ENCODE measurements around the gene YWHAE.
A peak's percentile ranks its signal among the peaks of the same experiment; 100 is the strongest.

Gene YWHAE

DNA sequence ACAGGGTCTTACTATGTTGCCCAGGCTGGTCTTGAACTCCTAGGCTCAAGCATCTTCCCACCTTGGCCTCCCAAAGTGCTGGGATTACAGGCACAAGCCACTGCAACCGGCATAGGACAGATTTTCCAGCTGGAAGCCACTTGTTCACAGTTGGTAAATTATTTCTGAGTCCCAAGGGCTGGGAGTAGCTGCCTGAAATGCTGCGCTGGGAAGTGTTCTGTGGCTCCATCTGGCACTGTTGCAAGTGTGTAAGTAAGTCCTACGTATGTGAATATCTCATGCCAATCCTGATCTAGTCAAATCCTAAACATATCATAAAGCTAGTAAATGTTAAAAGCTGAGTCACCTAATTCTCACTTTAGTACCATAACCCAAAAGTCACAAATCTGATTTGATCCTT, 48.1 kb downstream of the YWHAE start:
- POLR2A ChIA-PET (ENCODE audit: low non-redundant PET) = no interaction called here

DNA sequence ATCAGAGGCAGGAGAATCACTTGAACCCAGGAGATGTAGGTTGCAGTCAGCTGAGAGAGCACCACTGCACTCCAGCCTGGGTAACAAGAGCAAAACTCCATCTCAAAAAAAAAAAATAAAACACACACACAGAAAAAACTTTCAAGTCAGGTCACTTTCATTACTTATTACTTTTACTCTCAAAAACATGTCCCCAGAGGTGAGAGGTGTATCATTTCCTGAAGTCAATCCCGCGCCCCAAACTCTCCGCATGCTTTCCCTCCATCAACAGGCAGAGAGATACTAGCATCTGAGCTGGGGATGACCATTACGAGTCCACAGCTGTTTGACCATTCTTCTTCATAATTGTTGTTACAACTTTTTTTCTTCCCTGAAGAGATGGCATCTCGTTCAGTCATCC, 48.7 kb downstream of the YWHAE start:
- TF ChIP-seq, protein P1, sequence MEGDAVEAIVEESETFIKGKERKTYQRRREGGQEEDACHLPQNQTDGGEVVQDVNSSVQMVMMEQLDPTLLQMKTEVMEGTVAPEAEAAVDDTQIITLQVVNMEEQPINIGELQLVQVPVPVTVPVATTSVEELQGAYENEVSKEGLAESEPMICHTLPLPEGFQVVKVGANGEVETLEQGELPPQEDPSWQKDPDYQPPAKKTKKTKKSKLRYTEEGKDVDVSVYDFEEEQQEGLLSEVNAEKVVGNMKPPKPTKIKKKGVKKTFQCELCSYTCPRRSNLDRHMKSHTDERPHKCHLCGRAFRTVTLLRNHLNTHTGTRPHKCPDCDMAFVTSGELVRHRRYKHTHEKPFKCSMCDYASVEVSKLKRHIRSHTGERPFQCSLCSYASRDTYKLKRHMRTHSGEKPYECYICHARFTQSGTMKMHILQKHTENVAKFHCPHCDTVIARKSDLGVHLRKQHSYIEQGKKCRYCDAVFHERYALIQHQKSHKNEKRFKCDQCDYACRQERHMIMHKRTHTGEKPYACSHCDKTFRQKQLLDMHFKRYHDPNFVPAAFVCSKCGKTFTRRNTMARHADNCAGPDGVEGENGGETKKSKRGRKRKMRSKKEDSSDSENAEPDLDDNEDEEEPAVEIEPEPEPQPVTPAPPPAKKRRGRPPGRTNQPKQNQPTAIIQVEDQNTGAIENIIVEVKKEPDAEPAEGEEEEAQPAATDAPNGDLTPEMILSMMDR (conservative IDR thresholded peaks at IDR 0.05; ENCODE audit: low read depth) = no peak
- DNase-seq (ENCODE audit: low spot score) = no peak
- peak overlapping the region; percentile 10; the same call in 1 of the 2 replicates for H3K27ac ChIP-seq
- POLR2A ChIA-PET (ENCODE audit: low non-redundant PET) = no interaction called here
- CTCF ChIA-PET = interaction anchor here (0.9 kb wide), 1 partner anchor 29 kb away, joined by 3 read pairs; no protein-coding TSS in a partner anchor

More for the DNA sequence above, 48.1 kb downstream of the YWHAE start:
- no peak for DNase-seq (ENCODE audit: low spot score)
- peak overlapping the region; percentile 10; the same call in 1 of the 2 replicates for H3K27ac ChIP-seq
- TF ChIP-seq, protein P1 (conservative IDR thresholded peaks at IDR 0.05; ENCODE audit: low read depth) = no peak
- CTCF ChIA-PET = interaction anchor here (0.9 kb wide), 1 partner anchor 28 kb away, joined by 3 read pairs; no protein-coding TSS in a partner anchor

DNA sequence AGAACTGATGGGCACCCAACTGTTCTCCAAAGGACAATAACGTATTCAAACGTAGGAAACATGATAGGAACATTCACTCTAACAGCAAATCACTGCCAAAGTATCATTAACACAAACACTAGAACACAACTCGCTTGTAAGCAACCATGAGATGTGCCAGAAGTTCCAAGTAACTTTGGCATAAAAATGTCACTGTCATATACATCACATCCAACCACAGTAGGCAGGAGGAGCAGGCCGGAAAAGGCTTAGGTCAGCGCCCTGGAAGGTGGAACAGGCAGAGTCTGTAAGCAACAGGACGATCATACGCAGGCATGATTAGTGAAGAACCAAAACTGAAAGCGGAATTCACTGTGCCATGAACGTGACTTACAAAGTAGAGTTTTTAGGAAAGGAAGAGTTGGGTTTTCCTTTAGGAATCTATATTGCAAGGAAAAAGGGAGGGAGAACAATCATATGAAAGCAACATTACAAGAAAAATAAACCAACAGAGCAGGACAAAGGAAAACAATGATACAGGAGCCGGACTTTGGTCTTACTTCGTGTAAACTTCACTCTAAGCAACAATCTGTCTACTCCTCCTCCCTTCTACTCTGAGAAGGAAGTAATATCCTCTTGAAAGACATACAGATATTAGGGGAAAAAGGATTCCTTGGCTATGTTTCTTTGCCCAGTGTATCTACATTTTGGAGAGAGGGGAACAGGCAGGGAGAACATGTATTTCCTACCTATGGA, 52.3 kb downstream of the YWHAE start:
- ChIA-PET POLR2A (ENCODE audit: low non-redundant PET) (no interaction called here), CTCF (no interaction called here)
- H3K27ac ChIP-seq = no peak overlapping the region
- no peak for DNase-seq (ENCODE audit: low spot score)
- TF ChIP-seq, protein P1 (conservative IDR thresholded peaks at IDR 0.05; ENCODE audit: low read depth) = no peak

DNA sequence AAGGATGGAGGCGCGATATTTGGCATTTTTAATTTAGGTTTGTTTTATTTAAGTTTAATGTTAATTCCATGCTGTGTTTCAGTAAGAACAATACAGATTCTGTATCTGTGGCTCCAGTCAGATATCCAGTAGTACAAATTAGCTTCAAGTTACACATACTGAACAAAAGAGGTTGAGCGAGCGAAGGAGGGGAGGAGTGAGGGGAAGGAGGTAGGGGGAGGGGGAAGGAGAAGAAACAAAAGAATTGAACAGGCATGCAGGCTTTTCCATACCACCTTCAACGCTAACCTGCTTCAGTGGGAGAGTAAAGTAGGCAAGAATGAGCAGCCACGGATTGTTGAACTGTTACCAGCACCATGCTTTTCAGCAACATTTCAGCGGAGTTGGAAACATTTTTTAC, 55.5 kb downstream of the YWHAE start:
- POLR2A ChIA-PET (ENCODE audit: low non-redundant PET) = no interaction called here
- no peak for DNase-seq (ENCODE audit: low spot score)
- TF ChIP-seq, protein P1 (conservative IDR thresholded peaks at IDR 0.05; ENCODE audit: low read depth) = no peak
- CTCF ChIA-PET = interaction anchor here (0.6 to 1.5 kb wide), 2 partner anchors 21 to 304 kb away, joined by 4 read pairs; no protein-coding TSS in a partner anchor
- no peak overlapping the region for H3K27ac ChIP-seq

DNA sequence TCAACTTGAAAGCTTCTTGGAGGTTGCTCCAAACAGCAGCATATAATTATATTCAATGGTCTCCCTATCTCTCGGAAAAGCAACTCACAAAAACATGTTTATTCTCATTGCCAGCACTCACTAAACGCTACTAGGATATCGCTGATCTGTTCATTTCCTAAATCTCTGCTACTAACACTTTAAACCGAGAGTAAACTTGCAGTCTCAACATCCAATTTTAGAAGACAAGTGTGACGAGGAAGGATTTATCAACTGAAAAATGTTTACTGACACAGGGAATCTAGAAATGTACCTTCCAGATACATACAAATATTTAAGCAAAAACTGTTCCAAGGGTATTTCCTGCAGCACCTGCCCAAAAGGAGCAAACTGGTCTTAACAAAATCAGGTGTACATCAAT, 56.5 kb downstream of the YWHAE start:
- no peak for DNase-seq (ENCODE audit: low spot score)
- CTCF ChIA-PET = no interaction called here
- no peak overlapping the region for H3K27ac ChIP-seq
- POLR2A ChIA-PET (ENCODE audit: low non-redundant PET) = no interaction called here
- TF ChIP-seq, protein P1 (conservative IDR thresholded peaks at IDR 0.05; ENCODE audit: low read depth) = no peak

DNA sequence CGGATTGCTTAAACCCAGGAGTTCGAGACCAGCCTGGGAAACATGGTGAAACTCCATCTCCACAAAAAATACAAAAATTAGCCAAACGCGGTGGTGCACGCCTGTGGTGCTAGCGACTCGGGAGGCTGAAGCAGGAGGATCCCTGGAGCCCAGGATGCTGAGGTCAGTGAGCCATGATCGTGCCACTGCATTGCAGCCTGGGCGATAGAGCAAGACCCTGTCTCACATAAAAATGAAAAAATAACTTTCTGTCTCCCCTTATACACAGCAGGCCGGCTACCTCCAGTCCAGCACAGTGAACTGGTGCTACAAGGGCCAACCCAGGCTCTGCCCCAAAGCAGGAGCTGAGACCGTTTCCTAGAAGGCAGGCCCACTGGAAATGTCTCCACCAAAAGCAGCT, 59.7 kb downstream of the YWHAE start:
- POLR2A ChIA-PET (ENCODE audit: low non-redundant PET) = no interaction called here
- 0 out of 2 replicates have a peak overlapping the region, but pooled peaks have one; percentile 11 for H3K27ac ChIP-seq
- no peak for DNase-seq (ENCODE audit: low spot score)
- CTCF ChIA-PET = interaction anchor here (0.6 to 1.2 kb wide), 2 partner anchors 8 to 61 kb away, joined by 4 to 12 read pairs; no protein-coding TSS in a partner anchor
- TF ChIP-seq, protein P1 (conservative IDR thresholded peaks at IDR 0.05; ENCODE audit: low read depth) = no peak

Data from RWPE1 (cell line).